HepG2 (cell line): Measurements from ENCODE around the gene PCAT7. TPM values are rescaled to one million over a fixed set of nuclear protein-coding genes. Genes with fewer than 3 reads are reported as not detected.

Source experiments
- ATAC-seq: fragments of 200-7000 bp; cut with Tn5 transposase; 3 replicates; pipeline ENCODE4 v1.9.1; 2020; ENCODE audit warnings: mild to moderate bottlenecking, moderate library complexity
- BruUV-seq: library from RNA; stranded (reverse); fragments of 400-500 nt; replicated peaks from 2 replicates; lab custom pipeline; 2021; lab: Mats Ljungman, UMichigan
- CTCF ChIA-PET: fragments of 300-600 bp; formaldehyde crosslinking; extraction: SDS; loops from one replicate; lab custom pipeline; 2021; ENCODE audit warnings: low total read pairs, inconsistent platforms, low intra/inter-chr PET ratio; lab: Yijun Ruan, JAX
- POLR2A ChIA-PET: fragments of 350-600 bp; sonication (Branson Sonifier 250); formaldehyde crosslinking; loops from one replicate; lab custom pipeline; 2020; ENCODE audit warnings: antibody characterized with exemption, inconsistent platforms; lab: Yijun Ruan, JAX
- DNase-seq: peaks from one replicate; pipeline ENCODE4 v3.0.0-alpha.2; 2015; ENCODE audit warnings: low spot score
- FAIRE-seq: peaks from 3 replicates; lab custom pipeline; 2011; peaks lifted over from hg19 to GRCh38; lab: Jason Lieb, UNC
- H2AFZ ChIP-seq: one replicate; pipeline ENCODE4 v1.6.1; 2011; ENCODE audit warnings: low read length, inconsistent platforms
- H3K27ac ChIP-seq: fragments of 300-600 bp; 3 replicates; pipeline ENCODE4 v1.8.0; 2011; ENCODE audit warnings: mixed run types, mild to moderate bottlenecking, mixed read lengths, low read length, inconsistent platforms; ENCODE audit not compliant: insufficient read depth; ENCODE audit errors: extremely low read length
- H3K27me3 ChIP-seq, 2 experiments: fragments of 200-600 bp in 1 of 2; 2 replicates in 1 of 2; 3 replicates in 1 of 2; pipeline versions ENCODE4 v1.6.0 to v1.8.0; 2011; ENCODE audit warnings: low read length in 2 of 2, mild to moderate bottlenecking in 2 of 2, moderate library complexity in 2 of 2, inconsistent platforms in 1 of 2; ENCODE audit not compliant: insufficient read depth in 2 of 2, control insufficient read depth in 1 of 2
- H3K36me3 ChIP-seq, 2 experiments: fragments of 200-600 bp in 1 of 2; replicated peaks in 1 of 2; 2 replicates in 1 of 2; 3 replicates in 1 of 2; pipeline versions ENCODE4 v1.5.1 to v1.8.0; 2011; ENCODE audit warnings: low read length in 2 of 2, inconsistent platforms in 1 of 2; ENCODE audit not compliant: insufficient read depth in 2 of 2, control insufficient read depth in 1 of 2
- H3K4me1 ChIP-seq: 2 replicates; pipeline ENCODE4 v1.5.1; 2012; ENCODE audit warnings: low read length, inconsistent platforms; ENCODE audit not compliant: insufficient read depth
- H3K4me2 ChIP-seq: 2 replicates; pipeline ENCODE4 v1.6.0; 2011; ENCODE audit warnings: low read depth, low read length, inconsistent platforms
- H3K4me3 ChIP-seq, 3 experiments: fragments of 200-600 bp in 1 of 3; sonication (generic), shearing (Covaris generic) in 1 of 3; replicated peaks in 1 of 3; 2 replicates each; pipeline ENCODE4 v1.5.1; 2011 to 2016; ENCODE audit warnings: low read length in 3 of 3, inconsistent platforms in 2 of 3, low read depth in 2 of 3, mild to moderate bottlenecking in 2 of 3, control low read depth in 1 of 3, mixed read lengths in 1 of 3; ENCODE audit not compliant: insufficient read depth in 1 of 3
- H3K79me2 ChIP-seq: one replicate; pipeline ENCODE4 v1.6.1; 2011; ENCODE audit warnings: low read length, inconsistent platforms; ENCODE audit not compliant: insufficient read depth
- H3K9ac ChIP-seq: 2 replicates; pipeline ENCODE4 v1.6.0; 2011; ENCODE audit warnings: mild to moderate bottlenecking, low read depth, low read length, inconsistent platforms; ENCODE audit not compliant: insufficient read depth
- H3K9me3 ChIP-seq: 2 replicates; pipeline ENCODE4 v1.5.1; 2012; ENCODE audit warnings: mild to moderate bottlenecking, low read length
- H4K20me1 ChIP-seq: 2 replicates; pipeline ENCODE4 v1.6.0; 2011; ENCODE audit warnings: inconsistent platforms, mild to moderate bottlenecking, low read length, moderate library complexity; ENCODE audit not compliant: insufficient read depth
- ARNTL ChIP-seq: sonication (generic); formaldehyde crosslinking; IDR thresholded peaks from 2 replicates; pipeline ENCODE4 v1.4.0; 2020; ENCODE audit warnings: mild to moderate bottlenecking, missing genetic modification reagents
- ASH2L ChIP-seq: fragments of 300-600, 200-600 bp; sonication (generic); IDR thresholded peaks from 2 replicates; pipeline ENCODE4 v1.7.0; 2017; ENCODE audit warnings: low read depth, mild to moderate bottlenecking, moderate library complexity, mixed read lengths, low read length; ENCODE audit not compliant: insufficient read length
- BHLHE40 ChIP-seq: IDR thresholded peaks from 2 replicates; pipeline ENCODE4 v1.6.1; 2011; ENCODE audit warnings: low read length, improper control_type of control experiment
- CBX5 ChIP-seq: sonication (generic); formaldehyde crosslinking; IDR thresholded peaks from 2 replicates; pipeline ENCODE4 v1.4.0; 2020; ENCODE audit warnings: missing genetic modification reagents, borderline replicate concordance
- CREB3 ChIP-seq: sonication (generic); formaldehyde crosslinking; IDR thresholded peaks from 2 replicates; pipeline ENCODE4 v1.5.0; 2020; ENCODE audit warnings: missing genetic modification reagents
- EED ChIP-seq: sonication (generic); formaldehyde crosslinking; IDR thresholded peaks from 2 replicates; pipeline ENCODE4 v1.5.0; 2020; ENCODE audit warnings: mild to moderate bottlenecking, missing genetic modification reagents
- FOXP1 ChIP-seq, 2 experiments: fragments of 450-650 bp in 1 of 2; IDR thresholded peaks; 2 replicates each; pipeline ENCODE4 v1.6.1; 2017 to 2018; ENCODE audit warnings: antibody characterized with exemption in 1 of 2
- JUN ChIP-seq: sonication (generic); formaldehyde crosslinking; IDR thresholded peaks from 2 replicates; pipeline ENCODE4 v1.4.0; 2020; ENCODE audit warnings: mild to moderate bottlenecking, missing genetic modification reagents
- MTERF4 ChIP-seq: sonication (generic); formaldehyde crosslinking; IDR thresholded peaks from 2 replicates; pipeline ENCODE4 v1.8.0; 2023; ENCODE audit warnings: mild to moderate bottlenecking, missing genetic modification reagents
- NONO ChIP-seq, 2 experiments: fragments of 450-650 bp in 1 of 2; sonication (generic) in 1 of 2; formaldehyde crosslinking in 1 of 2; IDR thresholded peaks in 1 of 2; conservative IDR thresholded peaks in 1 of 2; 2 replicates each; pipeline versions ENCODE4 v1.6.1 to v1.8.0; 2017 to 2022; ENCODE audit warnings: mild to moderate bottlenecking in 1 of 2, missing genetic modification reagents in 1 of 2, moderate library complexity in 1 of 2
- RARG ChIP-seq: sonication (generic); formaldehyde crosslinking; IDR thresholded peaks from 2 replicates; pipeline ENCODE4 v1.4.0; 2020; ENCODE audit warnings: low read depth, mild to moderate bottlenecking, missing genetic modification reagents
- SPEN ChIP-seq: sonication (generic); formaldehyde crosslinking; IDR thresholded peaks from 2 replicates; pipeline ENCODE4 v1.5.1; 2020; ENCODE audit warnings: low read depth, mild to moderate bottlenecking, missing genetic modification reagents
- TBX2 ChIP-seq: sonication (generic); formaldehyde crosslinking; IDR thresholded peaks from 2 replicates; pipeline ENCODE4 v1.5.0; 2020; ENCODE audit warnings: missing genetic modification reagents, mild to moderate bottlenecking, borderline replicate concordance
- TIGD3 ChIP-seq: sonication (generic); formaldehyde crosslinking; IDR thresholded peaks from 2 replicates; pipeline ENCODE4 v1.5.1; 2020; ENCODE audit warnings: mild to moderate bottlenecking, missing genetic modification reagents, borderline replicate concordance
- ZFP36L1 ChIP-seq: sonication (generic); formaldehyde crosslinking; IDR thresholded peaks from 2 replicates; pipeline ENCODE4 v1.8.0; 2022; ENCODE audit warnings: mild to moderate bottlenecking, missing genetic modification reagents, moderate library complexity
- ZFP82 ChIP-seq: sonication (generic); formaldehyde crosslinking; IDR thresholded peaks from 2 replicates; pipeline ENCODE4 v1.5.1; 2020; ENCODE audit warnings: mild to moderate bottlenecking, missing genetic modification reagents, borderline replicate concordance
- ZNF224 ChIP-seq: sonication (generic); formaldehyde crosslinking; IDR thresholded peaks from 2 replicates; pipeline ENCODE4 v1.5.0; 2020; ENCODE audit warnings: mild to moderate bottlenecking, missing genetic modification reagents
- ZNF232 ChIP-seq: sonication (generic); formaldehyde crosslinking; IDR thresholded peaks from 2 replicates; pipeline ENCODE4 v1.4.0; 2020; ENCODE audit warnings: missing genetic modification reagents, borderline replicate concordance
- ZNF430 ChIP-seq: sonication (generic); formaldehyde crosslinking; IDR thresholded peaks from 2 replicates; pipeline ENCODE4 v1.9.0; 2021; ENCODE audit warnings: mild to moderate bottlenecking, missing genetic modification reagents
- ZNF501 ChIP-seq: sonication (generic); formaldehyde crosslinking; IDR thresholded peaks from 2 replicates; pipeline ENCODE4 v1.5.1; 2020; ENCODE audit warnings: mild to moderate bottlenecking, moderate library complexity, missing genetic modification reagents
- ZNF530 ChIP-seq: sonication (generic); formaldehyde crosslinking; IDR thresholded peaks from 2 replicates; pipeline ENCODE4 v1.5.0; 2020; ENCODE audit warnings: low read depth, mild to moderate bottlenecking, missing genetic modification reagents
- ZNF776 ChIP-seq: sonication (generic); formaldehyde crosslinking; IDR thresholded peaks from 2 replicates; pipeline ENCODE4 v1.4.0; 2020; ENCODE audit warnings: mild to moderate bottlenecking, missing genetic modification reagents
- WGBS: methylation state at CpG from one replicate; pipeline ENCODE4 v1.1.6; 2017; ENCODE audit warnings: low lambda C conversion rate; 5-methylcytosine and 5-hydroxymethylcytosine counted together
- in situ Hi-C: cut with HindIII; loops from 2 replicates; pipeline ENCODE4 v1.10.0; 2017; ENCODE audit warnings: low pct_unique_long_range_greater_than_20kb; ENCODE audit not compliant: extremely low pct_ligation_motif_present
- intact Hi-C: fragments of 100-400 bp; cut with micrococcal nuclease; formaldehyde crosslinking; loops from one replicate; pipeline ENCODE4 v1.10.0; 2022; ENCODE audit not compliant: unreplicated experiment
- polyA plus RNA-seq, 8 experiments: library from polyadenylated mRNA; depleted of rRNA in 3 of 8; stranded (reverse) in 7 of 8; unstranded in 1 of 8; fragments of >200 nt; fragmentation: Illumina TruSeq in 4 of 8; extraction: Trizol in 4 of 8; gene quantifications; 2 replicates each; pipeline versions ENCODE4 v1.2.1 to v1.2.3, GENCODE V29; 2011 to 2016; ENCODE audit warnings: low read depth in 4 of 8, missing spikeins in 1 of 8, mixed read lengths in 1 of 8; ENCODE audit not compliant: insufficient read depth in 1 of 8
- total RNA-seq, 5 experiments: library from RNA; depleted of rRNA; stranded (reverse); fragments of >200 nt; fragmentation: Illumina TruSeq; extraction: Trizol; gene quantifications; 2 replicates each; pipeline ENCODE4 v1.2.3, GENCODE V29; 2016; ENCODE audit warnings: low read depth in 1 of 5

PCAT7 gene
- total and polyA plus RNA-seq, 2 of the 13 experiments (the other 11 are each of a cell fraction or from before 2014, with no cell fraction given), result 2.3 to 3.9 TPM

- Histone ChIP-seq H3K4me2 (peak overlapping the region; percentile 95), H4K20me1 (no peaks in the 10 kb centered on the region), H3K4me3 (peak overlapping the region; percentile 56 to 69 (median 63)), H3K9me3 (no peaks in the 10 kb centered on the region), H2AFZ (peak overlapping the region; percentile 49), H3K27ac (peak overlapping the region; percentile 86), H3K36me3 (no peaks in the 10 kb centered on the region), H3K4me1 (peaks cover 78% of the 10 kb centered on the region), H3K79me2 (no peaks in the 10 kb centered on the region), H3K27me3 (no peaks in the 10 kb centered on the region), H3K9ac (peak overlapping the region; percentile 65)
- in situ Hi-C loops, result no loop called here
- ChIA-PET CTCF (no interaction called here), POLR2A (interaction anchor here (1.2 to 2.8 kb wide), 2 partner anchors 16 to 54 kb away, joined by 3 to 12 read pairs; no protein-coding TSS in a partner anchor)
- BruUV-seq, result no TSS peak
- ATAC-seq, result peak; percentile 2; the same call in 2 of the 3 replicates
- FAIRE-seq, result peak; percentile 46
- intact Hi-C loops, result no loop called here
- WGBS, result 6% methylated on average over 20 of the region's 24 CpGs
- peak; percentile 20 for DNase-seq
- TF ChIP-seq RARG (CRISPR knock-in tag) (no peak), ARNTL (CRISPR knock-in tag) (no peak), ZNF776 (CRISPR knock-in tag) (no peak), TBX2 (CRISPR knock-in tag) (peak; percentile 29; the same call in 1 of the 2 replicates), CBX5 (CRISPR knock-in tag) (no peak), TIGD3 (no peak), EED (CRISPR knock-in tag) (no peak), JUN (CRISPR knock-in tag) (no peak), ZNF224 (CRISPR knock-in tag) (no peak), FOXP1 (IDR thresholded peaks at IDR 0.05) (no peak), FOXP1 (CRISPR knock-in tag; IDR thresholded peaks at IDR 0.05) (no peak), ZFP36L1 (no peak), ZNF530 (CRISPR knock-in tag) (no peak), ZFP82 (CRISPR knock-in tag) (no peak), ASH2L (no peak), ZNF232 (CRISPR knock-in tag) (no peak), BHLHE40 (no peak), ZNF430 (0 out of 2 replicates have a peak, but pooled peaks have one; percentile 20), MTERF4 (CRISPR knock-in tag) (no peak), NONO (IDR thresholded peaks at IDR 0.05) (no peak), NONO (CRISPR knock-in tag; conservative IDR thresholded peaks at IDR 0.05) (no peak), CREB3 (CRISPR knock-in tag) (no peak), SPEN (CRISPR knock-in tag) (no peak), ZNF501 (CRISPR knock-in tag) (0 out of 2 replicates have a peak, but pooled peaks have one; percentile 23)
These were observed 52.0 kb downstream of the PCAT7 start for GRCh38 chr9:94606646-94607422.
